Choroid plexus epithelial cell (primary cell): ENCODE measurements around the gene WASF2.

Source experiments
- DNase-seq: peaks from one replicate; pipeline ENCODE4 v3.0.0-alpha.2; 2010; ENCODE audit warnings: low read depth
- H3K4me3 ChIP-seq: 2 replicates; pipeline ENCODE4 v1.5.1; 2011; ENCODE audit warnings: low read depth, mild to moderate bottlenecking, control low read depth, low read length, moderate library complexity
- TF ChIP-seq, protein P1 (sequence below): conservative IDR thresholded peaks from 2 replicates; pipeline ENCODE4 v1.5.1; 2011; ENCODE audit warnings: low read depth, mild to moderate bottlenecking, control low read depth, inconsistent platforms, low read length, moderate library complexity

The WASF2 gene

GRCh38 chr1:27513528-27513927 is 23.6 kb upstream of the WASF2 start:
- TF ChIP-seq, protein P1, sequence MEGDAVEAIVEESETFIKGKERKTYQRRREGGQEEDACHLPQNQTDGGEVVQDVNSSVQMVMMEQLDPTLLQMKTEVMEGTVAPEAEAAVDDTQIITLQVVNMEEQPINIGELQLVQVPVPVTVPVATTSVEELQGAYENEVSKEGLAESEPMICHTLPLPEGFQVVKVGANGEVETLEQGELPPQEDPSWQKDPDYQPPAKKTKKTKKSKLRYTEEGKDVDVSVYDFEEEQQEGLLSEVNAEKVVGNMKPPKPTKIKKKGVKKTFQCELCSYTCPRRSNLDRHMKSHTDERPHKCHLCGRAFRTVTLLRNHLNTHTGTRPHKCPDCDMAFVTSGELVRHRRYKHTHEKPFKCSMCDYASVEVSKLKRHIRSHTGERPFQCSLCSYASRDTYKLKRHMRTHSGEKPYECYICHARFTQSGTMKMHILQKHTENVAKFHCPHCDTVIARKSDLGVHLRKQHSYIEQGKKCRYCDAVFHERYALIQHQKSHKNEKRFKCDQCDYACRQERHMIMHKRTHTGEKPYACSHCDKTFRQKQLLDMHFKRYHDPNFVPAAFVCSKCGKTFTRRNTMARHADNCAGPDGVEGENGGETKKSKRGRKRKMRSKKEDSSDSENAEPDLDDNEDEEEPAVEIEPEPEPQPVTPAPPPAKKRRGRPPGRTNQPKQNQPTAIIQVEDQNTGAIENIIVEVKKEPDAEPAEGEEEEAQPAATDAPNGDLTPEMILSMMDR = no peak

DNA sequence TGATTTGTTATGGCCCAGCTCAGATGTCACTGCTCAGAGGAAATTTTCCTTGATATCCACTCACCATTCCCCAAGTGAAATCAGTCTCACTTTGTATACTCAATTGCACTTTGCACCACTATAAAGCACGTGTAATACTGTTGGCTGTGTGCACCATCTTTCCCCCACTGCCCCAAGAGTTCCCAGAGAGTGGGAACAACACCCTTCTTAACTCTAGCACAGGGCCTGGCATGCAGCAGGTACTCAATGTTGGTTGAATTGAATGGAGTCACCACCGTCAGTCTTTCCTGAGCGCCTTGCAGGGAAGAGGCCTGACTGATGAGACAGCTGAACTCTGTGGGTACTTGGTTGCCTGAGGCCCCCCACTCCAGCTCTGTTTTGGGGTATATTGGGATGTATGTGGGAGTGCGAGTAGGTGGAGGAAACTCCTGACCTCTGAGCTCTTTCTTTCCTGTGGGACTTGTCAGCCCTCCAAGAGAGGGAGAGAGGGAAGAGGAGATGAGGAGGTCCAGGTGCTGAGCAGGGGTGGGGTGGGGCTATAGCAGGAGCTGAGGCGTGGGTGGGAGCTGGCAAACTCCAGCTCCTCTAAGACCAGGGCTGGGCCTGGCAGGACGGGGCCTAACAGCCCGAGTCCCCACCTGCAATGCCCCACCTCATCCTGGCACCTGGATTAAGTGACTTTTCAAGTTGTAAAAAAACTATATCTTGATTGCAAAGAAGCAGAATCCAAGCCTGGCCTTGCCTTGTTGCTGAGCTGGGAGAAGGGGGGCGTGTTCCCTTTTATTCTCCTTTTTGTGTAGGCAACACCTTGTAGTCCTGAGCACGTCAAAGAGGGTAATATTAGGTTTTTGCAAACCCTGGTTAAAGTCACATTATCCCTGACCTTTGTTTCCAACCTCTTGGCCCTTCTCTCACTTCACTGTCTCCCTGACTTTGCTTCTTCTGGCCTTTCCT is 19.4 kb upstream of the WASF2 start:
- TF ChIP-seq, protein P1 = no peak
- no peak overlapping the region for H3K4me3 ChIP-seq
- DNase-seq = no peak

More at GRCh38 chr1:27513528-27513927, 23.6 kb upstream of the WASF2 start:
- no peak overlapping the region for H3K4me3 ChIP-seq
- DNase-seq = no peak

- H3K4me3 ChIP-seq = no peak overlapping the region
- DNase-seq = no peak
- TF ChIP-seq, protein P1 = no peak
Measured at GRCh38 chr1:27507960-27508665, 18.1 kb upstream of the WASF2 start.

GRCh38 chr1:27506703-27507102 is 16.7 kb upstream of the WASF2 start:
- TF ChIP-seq, protein P1 = no peak
- H3K4me3 ChIP-seq = no peak overlapping the region
- no peak for DNase-seq

DNA sequence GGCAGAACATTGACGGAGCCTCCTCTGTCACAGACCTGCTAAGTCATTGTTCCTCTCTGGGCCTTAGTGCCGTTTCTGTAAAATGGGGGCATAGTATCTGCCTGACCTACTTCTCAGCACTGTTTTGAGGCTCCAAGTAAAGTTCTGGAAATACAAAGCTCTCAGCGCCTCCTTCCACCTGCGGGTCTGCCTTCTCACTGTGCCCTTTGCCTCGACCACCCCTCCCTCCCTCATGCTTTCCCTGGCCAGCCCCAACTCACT is 15.4 kb upstream of the WASF2 start:
- H3K4me3 ChIP-seq = no peak overlapping the region
- DNase-seq = no peak
- TF ChIP-seq, protein P1 = no peak

- TF ChIP-seq, protein P1 = no peak
- no peak overlapping the region for H3K4me3 ChIP-seq
- DNase-seq = no peak
Measured at GRCh38 chr1:27504588-27505419, 14.8 kb upstream of the WASF2 start.
